HEK293 (cell line): Measurements from ENCODE around the gene MPV17L2.

Experiments
- CTCF ChIA-PET: fragments of 350-600 bp; formaldehyde crosslinking; extraction: SDS; loops from one replicate; lab custom pipeline; 2021; ENCODE audit warnings: antibody characterized with exemption; lab: Yijun Ruan, JAX
- POLR2A ChIA-PET: fragments of 300-600 bp; formaldehyde crosslinking; extraction: SDS; loops from one replicate; lab custom pipeline; 2020; ENCODE audit warnings: antibody characterized with exemption, inconsistent platforms; lab: Yijun Ruan, JAX
- H3K27ac ChIP-seq: fragments of 200-500 bp; sonication (Bioruptor generic); 2 replicates; pipeline ENCODE4 v1.5.1; 2014; ENCODE audit warnings: low read depth, low read length, control low read depth, inconsistent platforms; ENCODE audit errors: extremely low read depth
- H3K36me3 ChIP-seq, 2 experiments: fragments of 200-500 bp in 1 of 2; sonication (Bioruptor generic) in 1 of 2; 1 replicate in 1 of 2; 2 replicates in 1 of 2; pipeline ENCODE4 v1.5.1; 2014 to 2017; ENCODE audit warnings: inconsistent platforms in 2 of 2, low read length in 2 of 2; ENCODE audit not compliant: control insufficient read depth in 2 of 2, insufficient read depth in 1 of 2
- H3K4me1 ChIP-seq: fragments of 200-500 bp; sonication (Bioruptor generic); 2 replicates; pipeline ENCODE4 v1.5.1; 2014; ENCODE audit warnings: mild to moderate bottlenecking, low read length, inconsistent platforms; ENCODE audit not compliant: control insufficient read depth, insufficient read depth
- H3K4me3 ChIP-seq: 2 replicates; pipeline ENCODE4 v1.5.1; 2011; ENCODE audit warnings: low read depth, mild to moderate bottlenecking, control low read depth, low read length, moderate library complexity
- H3K9me3 ChIP-seq: fragments of 200-500 bp; sonication (Bioruptor generic); 2 replicates; pipeline ENCODE4 v1.5.1; 2014; ENCODE audit warnings: low read depth, low read length, inconsistent platforms; ENCODE audit not compliant: control insufficient read depth, insufficient read depth
- BCL11B ChIP-seq: fragments of 450-650 bp; formaldehyde crosslinking; IDR thresholded peaks from 2 replicates; pipeline ENCODE4 v1.5.1; 2016; ENCODE audit warnings: low read depth, missing biosample characterization, missing genetic modification characterization
- FEZF1 ChIP-seq: fragments of 450-650 bp; formaldehyde crosslinking; IDR thresholded peaks from 2 replicates; pipeline ENCODE4 v1.5.1; 2016; ENCODE audit warnings: missing biosample characterization, missing genetic modification characterization
- GLIS2 ChIP-seq: fragments of 450-650 bp; formaldehyde crosslinking; IDR thresholded peaks from 2 replicates; pipeline ENCODE4 v1.5.1; 2016; ENCODE audit warnings: missing biosample characterization, missing genetic modification characterization
- KLF10 ChIP-seq: fragments of 450-650 bp; IDR thresholded peaks from 2 replicates; pipeline ENCODE4 v1.5.1; 2018; ENCODE audit warnings: missing biosample characterization, mild to moderate bottlenecking, missing genetic modification characterization
- KLF9 ChIP-seq: fragments of 450-650 bp; formaldehyde crosslinking; IDR thresholded peaks from 2 replicates; pipeline ENCODE4 v1.5.1; 2016; ENCODE audit warnings: missing biosample characterization, missing genetic modification characterization, low read depth
- PRDM1 ChIP-seq: fragments of 450-650 bp; formaldehyde crosslinking; IDR thresholded peaks from 2 replicates; pipeline ENCODE4; 2016; ENCODE audit warnings: missing biosample characterization, missing genetic modification characterization
- SP2 ChIP-seq: fragments of 450-650 bp; formaldehyde crosslinking; IDR thresholded peaks from 2 replicates; pipeline ENCODE4 v1.5.1; 2016; ENCODE audit warnings: missing biosample characterization, missing genetic modification characterization
- ZBTB20 ChIP-seq: fragments of 450-650 bp; formaldehyde crosslinking; IDR thresholded peaks from 2 replicates; pipeline ENCODE4 v1.5.1; 2016; ENCODE audit warnings: missing biosample characterization, missing genetic modification characterization
- ZEB2 ChIP-seq: fragments of 450-650 bp; formaldehyde crosslinking; IDR thresholded peaks from 2 replicates; pipeline ENCODE4 v1.5.1; 2016; ENCODE audit warnings: missing biosample characterization, missing genetic modification characterization
- ZFHX2 ChIP-seq: fragments of 450-650 bp; formaldehyde crosslinking; conservative IDR thresholded peaks from 2 replicates; pipeline ENCODE4 v1.5.1; 2016; ENCODE audit warnings: missing biosample characterization, missing genetic modification characterization
- ZFP3 ChIP-seq: fragments of 450-650 bp; formaldehyde crosslinking; IDR thresholded peaks from 2 replicates; pipeline ENCODE4 v1.5.1; 2016; ENCODE audit warnings: low read depth, missing biosample characterization, missing genetic modification characterization
- ZIC2 ChIP-seq: fragments of 450-650 bp; formaldehyde crosslinking; IDR thresholded peaks from 2 replicates; pipeline ENCODE4 v1.5.1; 2016; ENCODE audit warnings: missing biosample characterization, missing genetic modification characterization
- ZNF23 ChIP-seq: fragments of 450-650 bp; formaldehyde crosslinking; IDR thresholded peaks from 2 replicates; pipeline ENCODE4 v1.5.1; 2016; ENCODE audit warnings: missing biosample characterization, missing genetic modification characterization, borderline replicate concordance
- ZNF266 ChIP-seq: fragments of 450-650 bp; formaldehyde crosslinking; IDR thresholded peaks from 2 replicates; pipeline ENCODE4 v1.5.1; 2016; ENCODE audit warnings: missing biosample characterization, missing genetic modification characterization, low read depth
- ZNF311 ChIP-seq: fragments of 450-650 bp; formaldehyde crosslinking; IDR thresholded peaks from 2 replicates; pipeline ENCODE4 v1.5.1; 2017; ENCODE audit warnings: missing biosample characterization, missing genetic modification characterization, borderline replicate concordance
- ZNF335 ChIP-seq: fragments of 450-650 bp; formaldehyde crosslinking; conservative IDR thresholded peaks from 2 replicates; pipeline ENCODE4 v1.5.1; 2016; ENCODE audit warnings: missing biosample characterization, missing genetic modification characterization
- ZNF585B ChIP-seq: fragments of 450-650 bp; formaldehyde crosslinking; IDR thresholded peaks from 2 replicates; pipeline ENCODE4 v1.5.1; 2016; ENCODE audit warnings: missing biosample characterization, missing genetic modification characterization
- ZNF629 ChIP-seq: fragments of 450-650 bp; formaldehyde crosslinking; IDR thresholded peaks from 2 replicates; pipeline ENCODE4 v1.5.1; 2017; ENCODE audit warnings: missing biosample characterization, missing genetic modification characterization
- ZNF670 ChIP-seq: fragments of 450-650 bp; formaldehyde crosslinking; IDR thresholded peaks from 2 replicates; pipeline ENCODE4 v1.5.1; 2016; ENCODE audit warnings: missing biosample characterization, missing genetic modification characterization, low read depth
- ZNF747 ChIP-seq: fragments of 450-650 bp; formaldehyde crosslinking; IDR thresholded peaks from 2 replicates; pipeline ENCODE4 v1.5.1; 2016; ENCODE audit warnings: missing biosample characterization, missing genetic modification characterization
- ZNF785 ChIP-seq: fragments of 450-650 bp; formaldehyde crosslinking; IDR thresholded peaks from 2 replicates; pipeline ENCODE4 v1.5.1; 2016; ENCODE audit warnings: missing biosample characterization, missing genetic modification characterization
- ZSCAN30 ChIP-seq: fragments of 450-650 bp; IDR thresholded peaks from 2 replicates; pipeline ENCODE4 v1.5.1; 2018; ENCODE audit warnings: missing biosample characterization, mild to moderate bottlenecking, missing genetic modification characterization, moderate library complexity
- TF ChIP-seq, protein P1 (sequence below): fragments of 450-650 bp; formaldehyde crosslinking; IDR thresholded peaks from 2 replicates; pipeline ENCODE4 v1.5.1; 2016; ENCODE audit warnings: missing biosample characterization, missing genetic modification characterization, borderline replicate concordance
- TF ChIP-seq, protein P2 (sequence below): fragments of 450-650 bp; formaldehyde crosslinking; IDR thresholded peaks from 2 replicates; pipeline ENCODE4 v1.5.1; 2016; ENCODE audit warnings: missing biosample characterization, missing genetic modification characterization
- TF ChIP-seq, protein P3 (sequence below): fragments of 450-650 bp; formaldehyde crosslinking; IDR thresholded peaks from 2 replicates; pipeline ENCODE4 v1.5.1; 2016; ENCODE audit warnings: missing biosample characterization, missing genetic modification characterization
- TF ChIP-seq, protein P4 (sequence below): fragments of 450-650 bp; formaldehyde crosslinking; IDR thresholded peaks from 2 replicates; pipeline ENCODE4 v1.5.1; 2016; ENCODE audit warnings: missing biosample characterization, missing genetic modification characterization
- TF ChIP-seq, protein P5 (sequence below): sonication (generic); formaldehyde crosslinking; IDR thresholded peaks from 2 replicates; pipeline ENCODE4 v1.8.1; 2022; ENCODE audit warnings: mild to moderate bottlenecking, moderate library complexity, missing genetic modification reagents
- TF ChIP-seq, protein P6 (sequence below): fragments of 450-650 bp; IDR thresholded peaks from 2 replicates; pipeline ENCODE4 v1.5.1; 2018; ENCODE audit warnings: missing biosample characterization, mild to moderate bottlenecking, missing genetic modification characterization

MPV17L2 gene

DNA sequence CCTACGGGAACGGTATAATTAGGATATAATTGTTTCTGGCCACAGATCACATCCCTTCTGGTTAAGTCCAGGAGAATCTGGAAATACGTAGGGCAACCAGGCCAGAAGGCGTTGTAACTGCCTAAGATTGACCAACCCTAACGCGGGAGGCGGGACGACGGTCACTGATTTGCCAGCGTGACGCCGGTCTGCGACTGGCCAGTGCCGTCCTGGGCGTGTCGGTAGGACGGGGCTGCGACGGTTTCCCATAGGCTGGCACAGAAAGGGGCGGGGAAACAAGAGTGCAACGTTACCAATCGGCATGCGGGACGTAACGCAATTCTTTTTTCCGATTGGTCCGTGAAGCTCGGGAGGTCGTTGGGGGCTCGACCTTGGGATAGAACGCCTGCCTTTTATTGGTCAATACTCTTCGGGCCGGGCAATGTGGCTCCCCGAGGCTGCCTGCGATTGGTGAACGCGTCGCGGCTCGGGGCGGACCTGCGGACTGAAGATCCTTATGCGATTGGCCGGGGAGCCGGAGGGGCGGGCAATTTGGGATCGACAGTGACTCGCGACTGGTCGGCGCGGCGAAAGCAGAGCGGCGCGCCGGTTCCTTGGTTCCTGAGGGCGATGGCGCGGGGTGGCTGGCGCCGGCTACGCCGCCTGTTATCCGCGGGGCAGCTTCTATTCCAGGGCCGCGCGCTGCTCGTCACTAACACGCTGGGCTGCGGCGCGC lies at the start of gene MPV17L2:
MPV17L2 (plus strand) TSS at position 546 of the 715 bp plus-strand sequence; CDS start at position 610, 64 bp downstream.
- Histone ChIP-seq H3K4me1 (no peaks in the 10 kb centered on the region), H3K36me3 (peaks cover 0 to 14% of the 10 kb centered on the region in 2 experiments; a peak in 2 of 3 replicates), H3K9me3 (no peaks in the 10 kb centered on the region), H3K4me3 (peak within 1 kb of the TSS; percentile 76), H3K27ac (peak within 1 kb of the TSS; percentile 40; the same call in 1 of the 2 replicates)
- ChIA-PET CTCF (interaction anchor here (0.6 to 2.9 kb wide), 12 partner anchors 10 to 218 kb away, joined by 3 to 16 read pairs (median 5); partner anchors contain the start of gene RAB3A), POLR2A (interaction anchor here (0.6 to 2.3 kb wide), 16 partner anchors 9 to 369 kb away, joined by 3 to 8 read pairs (median 4); partner anchors contain the start of genes JUND, MAST3 and RAB3A)
- TF ChIP-seq, protein P1, sequence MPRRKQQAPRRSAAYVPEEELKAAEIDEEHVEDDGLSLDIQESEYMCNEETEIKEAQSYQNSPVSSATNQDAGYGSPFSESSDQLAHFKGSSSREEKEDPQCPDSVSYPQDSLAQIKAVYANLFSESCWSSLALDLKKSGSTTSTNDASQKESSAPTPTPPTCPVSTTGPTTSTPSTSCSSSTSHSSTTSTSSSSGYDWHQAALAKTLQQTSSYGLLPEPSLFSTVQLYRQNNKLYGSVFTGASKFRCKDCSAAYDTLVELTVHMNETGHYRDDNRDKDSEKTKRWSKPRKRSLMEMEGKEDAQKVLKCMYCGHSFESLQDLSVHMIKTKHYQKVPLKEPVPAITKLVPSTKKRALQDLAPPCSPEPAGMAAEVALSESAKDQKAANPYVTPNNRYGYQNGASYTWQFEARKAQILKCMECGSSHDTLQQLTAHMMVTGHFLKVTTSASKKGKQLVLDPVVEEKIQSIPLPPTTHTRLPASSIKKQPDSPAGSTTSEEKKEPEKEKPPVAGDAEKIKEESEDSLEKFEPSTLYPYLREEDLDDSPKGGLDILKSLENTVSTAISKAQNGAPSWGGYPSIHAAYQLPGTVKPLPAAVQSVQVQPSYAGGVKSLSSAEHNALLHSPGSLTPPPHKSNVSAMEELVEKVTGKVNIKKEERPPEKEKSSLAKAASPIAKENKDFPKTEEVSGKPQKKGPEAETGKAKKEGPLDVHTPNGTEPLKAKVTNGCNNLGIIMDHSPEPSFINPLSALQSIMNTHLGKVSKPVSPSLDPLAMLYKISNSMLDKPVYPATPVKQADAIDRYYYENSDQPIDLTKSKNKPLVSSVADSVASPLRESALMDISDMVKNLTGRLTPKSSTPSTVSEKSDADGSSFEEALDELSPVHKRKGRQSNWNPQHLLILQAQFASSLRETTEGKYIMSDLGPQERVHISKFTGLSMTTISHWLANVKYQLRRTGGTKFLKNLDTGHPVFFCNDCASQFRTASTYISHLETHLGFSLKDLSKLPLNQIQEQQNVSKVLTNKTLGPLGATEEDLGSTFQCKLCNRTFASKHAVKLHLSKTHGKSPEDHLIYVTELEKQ (tag by site-specific recombination), result no peak
- TF ChIP-seq, protein P2, sequence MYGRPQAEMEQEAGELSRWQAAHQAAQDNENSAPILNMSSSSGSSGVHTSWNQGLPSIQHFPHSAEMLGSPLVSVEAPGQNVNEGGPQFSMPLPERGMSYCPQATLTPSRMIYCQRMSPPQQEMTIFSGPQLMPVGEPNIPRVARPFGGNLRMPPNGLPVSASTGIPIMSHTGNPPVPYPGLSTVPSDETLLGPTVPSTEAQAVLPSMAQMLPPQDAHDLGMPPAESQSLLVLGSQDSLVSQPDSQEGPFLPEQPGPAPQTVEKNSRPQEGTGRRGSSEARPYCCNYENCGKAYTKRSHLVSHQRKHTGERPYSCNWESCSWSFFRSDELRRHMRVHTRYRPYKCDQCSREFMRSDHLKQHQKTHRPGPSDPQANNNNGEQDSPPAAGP (tag by site-specific recombination), result 0 out of 2 replicates have a peak, but pooled peaks have one; percentile 17
- no peak for TF ChIP-seq ZNF311 (tag by site-specific recombination)
- 0 out of 2 replicates have a peak, but pooled peaks have one; percentile 47 for TF ChIP-seq ZSCAN30 (tag by site-specific recombination)
- no peak for TF ChIP-seq ZFHX2 (tag by site-specific recombination)
- TF ChIP-seq, protein P3, sequence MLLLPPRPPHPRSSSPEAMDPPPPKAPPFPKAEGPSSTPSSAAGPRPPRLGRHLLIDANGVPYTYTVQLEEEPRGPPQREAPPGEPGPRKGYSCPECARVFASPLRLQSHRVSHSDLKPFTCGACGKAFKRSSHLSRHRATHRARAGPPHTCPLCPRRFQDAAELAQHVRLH (tag by site-specific recombination), result 0 out of 2 replicates have a peak, but pooled peaks have one; percentile 7
- no peak for TF ChIP-seq FEZF1 (tag by site-specific recombination)
- peak; percentile 89 for TF ChIP-seq BCL11B (tag by site-specific recombination)
- peak; percentile 34; the same call in 1 of the 2 replicates for TF ChIP-seq ZNF629 (tag by site-specific recombination)
- TF ChIP-seq GLIS2, result peak; percentile 43
- TF ChIP-seq, protein P4, sequence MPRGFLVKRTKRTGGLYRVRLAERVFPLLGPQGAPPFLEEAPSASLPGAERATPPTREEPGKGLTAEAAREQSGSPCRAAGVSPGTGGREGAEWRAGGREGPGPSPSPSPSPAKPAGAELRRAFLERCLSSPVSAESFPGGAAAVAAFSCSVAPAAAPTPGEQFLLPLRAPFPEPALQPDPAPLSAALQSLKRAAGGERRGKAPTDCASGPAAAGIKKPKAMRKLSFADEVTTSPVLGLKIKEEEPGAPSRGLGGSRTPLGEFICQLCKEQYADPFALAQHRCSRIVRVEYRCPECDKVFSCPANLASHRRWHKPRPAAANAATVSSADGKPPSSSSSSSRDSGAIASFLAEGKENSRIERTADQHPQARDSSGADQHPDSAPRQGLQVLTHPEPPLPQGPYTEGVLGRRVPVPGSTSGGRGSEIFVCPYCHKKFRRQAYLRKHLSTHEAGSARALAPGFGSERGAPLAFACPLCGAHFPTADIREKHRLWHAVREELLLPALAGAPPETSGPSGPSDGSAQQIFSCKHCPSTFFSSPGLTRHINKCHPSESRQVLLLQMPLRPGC, result 0 out of 2 replicates have a peak, but pooled peaks have one; percentile 25
- TF ChIP-seq ZNF23, result no peak
- TF ChIP-seq ZNF335 (tag by site-specific recombination), result no peak
- TF ChIP-seq ZNF266 (tag by site-specific recombination), result no peak
- TF ChIP-seq, protein P5, sequence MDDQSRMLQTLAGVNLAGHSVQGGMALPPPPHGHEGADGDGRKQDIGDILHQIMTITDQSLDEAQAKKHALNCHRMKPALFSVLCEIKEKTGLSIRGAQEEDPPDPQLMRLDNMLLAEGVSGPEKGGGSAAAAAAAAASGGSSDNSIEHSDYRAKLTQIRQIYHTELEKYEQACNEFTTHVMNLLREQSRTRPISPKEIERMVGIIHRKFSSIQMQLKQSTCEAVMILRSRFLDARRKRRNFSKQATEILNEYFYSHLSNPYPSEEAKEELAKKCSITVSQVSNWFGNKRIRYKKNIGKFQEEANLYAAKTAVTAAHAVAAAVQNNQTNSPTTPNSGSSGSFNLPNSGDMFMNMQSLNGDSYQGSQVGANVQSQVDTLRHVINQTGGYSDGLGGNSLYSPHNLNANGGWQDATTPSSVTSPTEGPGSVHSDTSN (CRISPR knock-in tag), result 0 out of 2 replicates have a peak, but pooled peaks have one; percentile 44
- TF ChIP-seq ZNF747 (tag by site-specific recombination), result no peak
- peak; percentile 100 for TF ChIP-seq SP2 (tag by site-specific recombination)
- peak; percentile 78; the same call in 1 of the 2 replicates for TF ChIP-seq ZBTB20 (tag by site-specific recombination)
- 0 out of 2 replicates have a peak, but pooled peaks have one; percentile 23 for TF ChIP-seq ZIC2 (tag by site-specific recombination)
- TF ChIP-seq ZNF670 (tag by site-specific recombination), result no peak
- peak; percentile 55; the same call in 1 of the 2 replicates for TF ChIP-seq ZEB2
- TF ChIP-seq ZNF785 (tag by site-specific recombination), result no peak
- TF ChIP-seq ZFP3 (tag by site-specific recombination), result no peak
- TF ChIP-seq KLF10 (tag by site-specific recombination), result peak; percentile 98
- no peak for TF ChIP-seq ZNF585B (tag by site-specific recombination)
- peak; percentile 39; the same call in 1 of the 2 replicates for TF ChIP-seq KLF9 (tag by site-specific recombination)
- TF ChIP-seq PRDM1 (tag by site-specific recombination), result no peak
- TF ChIP-seq, protein P6, sequence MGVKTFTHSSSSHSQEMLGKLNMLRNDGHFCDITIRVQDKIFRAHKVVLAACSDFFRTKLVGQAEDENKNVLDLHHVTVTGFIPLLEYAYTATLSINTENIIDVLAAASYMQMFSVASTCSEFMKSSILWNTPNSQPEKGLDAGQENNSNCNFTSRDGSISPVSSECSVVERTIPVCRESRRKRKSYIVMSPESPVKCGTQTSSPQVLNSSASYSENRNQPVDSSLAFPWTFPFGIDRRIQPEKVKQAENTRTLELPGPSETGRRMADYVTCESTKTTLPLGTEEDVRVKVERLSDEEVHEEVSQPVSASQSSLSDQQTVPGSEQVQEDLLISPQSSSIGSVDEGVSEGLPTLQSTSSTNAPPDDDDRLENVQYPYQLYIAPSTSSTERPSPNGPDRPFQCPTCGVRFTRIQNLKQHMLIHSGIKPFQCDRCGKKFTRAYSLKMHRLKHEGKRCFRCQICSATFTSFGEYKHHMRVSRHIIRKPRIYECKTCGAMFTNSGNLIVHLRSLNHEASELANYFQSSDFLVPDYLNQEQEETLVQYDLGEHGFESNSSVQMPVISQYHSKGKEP (tag by site-specific recombination), result no peak
